ENCODE results near the gene KISS1. TPM values are rescaled to one million over a fixed set of nuclear protein-coding genes. Genes with fewer than 3 reads are reported as not detected.
A peak's percentile ranks its signal among the peaks of the same experiment; 100 is the strongest.

Gene KISS1
- total and polyA plus RNA-seq, 2 experiments from 2014 or later, result 2.0 to 12.9 TPM

- TF ChIP-seq CTCF (IDR thresholded peaks at IDR 0.05; ENCODE audit: poor library complexity) (no peak), EZH2phosphoT487 (IDR thresholded peaks at IDR 0.05; ENCODE audit: low read depth, severe bottlenecking, unreplicated experiment) (no peak), EZH2 (IDR thresholded peaks at IDR 0.05; ENCODE audit: borderline replicate concordance) (no peak)
- Histone ChIP-seq H3K4me1 (ENCODE audit: insufficient read depth) (no peaks in the 10 kb centered on the region), H3K9me3 (ENCODE audit: low read depth) (no peaks in the 10 kb centered on the region), H4K20me1 (ENCODE audit: insufficient read depth, poor library complexity, severe bottlenecking) (no peaks in the 10 kb centered on the region), H3K4me3 (no peak within 1 kb of the TSS), H3K9me2 (replicated peaks; ENCODE audit: insufficient read depth) (no peaks in the 10 kb centered on the region), H3K27me3 (no peaks in the 10 kb centered on the region), H3K36me3 (replicated peaks; ENCODE audit: insufficient read depth, low read depth) (no peaks in the 10 kb centered on the region), H3K79me2 (no peaks in the 10 kb centered on the region), H2AFZ (no peak within 1 kb of the TSS), H3K4me2 (no peak within 1 kb of the TSS), H3K27ac (no peak within 1 kb of the TSS)
- DNase-seq (ENCODE audit: low spot score), result no peak
- 78% methylated on average over 5 of the region's 5 CpGs for WGBS (ENCODE audit: low lambda C conversion rate, missing lambda C conversion rate)
Observed at GRCh38 chr1:204166219-204166618, 30.1 kb downstream of the KISS1 start, which contains the start of gene REN. Gene REN (minus strand): TSS chr1:204166337. CDS start chr1:204166293, 44 bp downstream.

- Histone ChIP-seq H3K4me3 (no peak overlapping the region), H3K27ac (no peak overlapping the region), H3K9me3 (ENCODE audit: low read depth) (no peaks in the 10 kb centered on the region), H3K79me2 (no peaks in the 10 kb centered on the region), H3K4me2 (no peak overlapping the region), H2AFZ (no peak overlapping the region), H3K4me1 (ENCODE audit: insufficient read depth) (no peaks in the 10 kb centered on the region), H4K20me1 (ENCODE audit: insufficient read depth, poor library complexity, severe bottlenecking) (no peaks in the 10 kb centered on the region), H3K27me3 (no peaks in the 10 kb centered on the region), H3K36me3 (replicated peaks; ENCODE audit: insufficient read depth, low read depth) (no peaks in the 10 kb centered on the region), H3K9me2 (replicated peaks; ENCODE audit: insufficient read depth) (no peaks in the 10 kb centered on the region)
- WGBS (ENCODE audit: low lambda C conversion rate, missing lambda C conversion rate), result 21% methylated on average over 7 of the region's 7 CpGs
- DNase-seq (ENCODE audit: low spot score), result peak; percentile 87
- no peak for TF ChIP-seq EZH2 (IDR thresholded peaks at IDR 0.05; ENCODE audit: borderline replicate concordance)
- TF ChIP-seq CTCF (IDR thresholded peaks at IDR 0.05; ENCODE audit: poor library complexity), result peak; percentile 94
Observed at GRCh38 chr1:204162494-204163074, 33.7 kb downstream of the KISS1 start.

GRCh38 chr1:204161609-204162493 is 34.4 kb downstream of the KISS1 start:
- Histone ChIP-seq H3K27me3 (no peaks in the 10 kb centered on the region), H3K9me2 (replicated peaks; ENCODE audit: insufficient read depth) (no peaks in the 10 kb centered on the region), H2AFZ (no peak overlapping the region), H3K4me1 (ENCODE audit: insufficient read depth) (no peaks in the 10 kb centered on the region), H3K36me3 (replicated peaks; ENCODE audit: insufficient read depth, low read depth) (no peaks in the 10 kb centered on the region), H3K4me3 (no peak overlapping the region), H3K79me2 (no peaks in the 10 kb centered on the region), H3K9me3 (ENCODE audit: low read depth) (no peaks in the 10 kb centered on the region), H4K20me1 (ENCODE audit: insufficient read depth, poor library complexity, severe bottlenecking) (no peaks in the 10 kb centered on the region), H3K4me2 (no peak overlapping the region), H3K27ac (no peak overlapping the region)
- TF ChIP-seq CTCF (IDR thresholded peaks at IDR 0.05; ENCODE audit: poor library complexity) (no peak), EZH2 (IDR thresholded peaks at IDR 0.05; ENCODE audit: borderline replicate concordance) (no peak), EZH2phosphoT487 (IDR thresholded peaks at IDR 0.05; ENCODE audit: low read depth, severe bottlenecking, unreplicated experiment) (no peak)
- WGBS (ENCODE audit: low lambda C conversion rate, missing lambda C conversion rate), result 74% methylated on average over 14 of the region's 14 CpGs
- no peak for DNase-seq (ENCODE audit: low spot score)

Data from hepatocyte (in vitro differentiated cells).